ENCODE results near the gene DNAJC4. TPM values are rescaled to one million over a fixed set of nuclear protein-coding genes. Genes with fewer than 3 reads are reported as not detected.

The DNAJC4 gene
- total and polyA plus RNA-seq, 2 of the 8 experiments (the other 6 are each of a cell fraction or from before 2014, with no cell fraction given) = 14.6 to 31.0 TPM

DNA sequence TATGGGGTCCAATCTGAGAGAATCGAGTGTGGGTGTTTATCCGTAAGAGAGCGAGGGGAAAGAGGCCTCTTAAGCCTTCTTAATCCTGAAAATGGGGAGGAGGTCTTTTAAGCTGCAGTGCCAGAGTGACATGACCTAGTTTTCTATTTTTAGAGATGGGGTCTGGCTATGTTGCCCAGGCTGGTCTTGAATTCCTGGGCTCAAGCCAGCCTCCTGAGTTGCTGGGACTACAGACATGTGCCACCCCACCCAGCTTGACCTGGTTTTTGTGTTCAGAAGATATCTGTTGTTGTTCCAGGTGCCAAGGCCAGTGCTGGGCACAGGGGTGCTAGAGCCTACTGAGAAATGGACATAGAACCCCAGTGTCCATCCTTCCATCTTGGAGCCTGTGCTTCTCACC is 52.7 kb downstream of the DNAJC4 start:
- Histone ChIP-seq H3K4me1 (replicated peaks in 1 of 4; ENCODE audit: control insufficient read depth in 3 of 4, insufficient read depth in 4 of 4, low read length in 3 of 4) (peaks cover 0 to 8% (median 4%) of the 10 kb centered on the region in 4 experiments; a peak in 4 of 7 replicates), H3K27ac (ENCODE audit: low read depth, low read length) (no peak overlapping the region), H2BK12ac (ENCODE audit: low read depth, low read length) (no peak overlapping the region), H4K5ac (ENCODE audit: insufficient read length, low read depth, low read length) (no peak overlapping the region), H2AK5ac (ENCODE audit: low read depth, low read length) (no peak overlapping the region), H3K23ac (ENCODE audit: insufficient read length) (no peak overlapping the region), H4K91ac (replicated peaks; ENCODE audit: insufficient read length, low read length) (peak overlapping the region; percentile 60), H3K36me3 (ENCODE audit: control insufficient read depth in 2 of 4, insufficient read depth in 4 of 4, low read length in 3 of 4) (no peaks in the 10 kb centered on the region; a peak in 1 of 8 replicates), H3K27me3 (replicated peaks in 1 of 4; ENCODE audit: control insufficient read depth in 3 of 4, extremely low read depth in 1 of 4, insufficient read depth in 3 of 4, low read length in 3 of 4) (peaks cover 0 to 7% (median 0%) of the 10 kb centered on the region in 4 experiments; a peak in 3 of 7 replicates), H2BK120ac (replicated peaks; ENCODE audit: low read depth, low read length) (no peak overlapping the region), H2BK15ac (ENCODE audit: low read length) (no peak overlapping the region), H3K18ac (ENCODE audit: extremely low read depth, low read length) (no peak overlapping the region), H3K9ac (replicated peaks in 1 of 4; ENCODE audit: extremely low read depth in 1 of 4, low read depth in 3 of 4, low read length in 3 of 4) (no peak overlapping the region), H3K4me2 (ENCODE audit: insufficient read depth in 1 of 2, low read depth in 2 of 2, low read length in 2 of 2) (no peak overlapping the region; a peak in 1 of 4 replicates), H2BK20ac (ENCODE audit: low read length) (no peak overlapping the region), H3K14ac (ENCODE audit: insufficient read length) (no peak overlapping the region), H3K23me2 (ENCODE audit: low read depth, low read length) (peaks cover 10% of the 10 kb centered on the region; the same call in 1 of the 2 replicates), H3K4me3 (ENCODE audit: extremely low read depth in 1 of 4, insufficient read depth in 2 of 4, low read depth in 3 of 4, low read length in 4 of 4) (no peak overlapping the region), H4K20me1 (replicated peaks in 1 of 2; ENCODE audit: control insufficient read depth in 1 of 2, insufficient read depth in 2 of 2, low read length in 2 of 2) (peaks cover 0 to 3% of the 10 kb centered on the region in 2 experiments), H3K9me3 (ENCODE audit: insufficient read depth in 2 of 2, low read depth in 1 of 2, low read length in 1 of 2) (no peaks in the 10 kb centered on the region), H3K4ac (replicated peaks; ENCODE audit: insufficient read length, low read depth, low read length) (no peak overlapping the region), H2BK5ac (ENCODE audit: low read depth, low read length) (0 out of 2 replicates have a peak overlapping the region, but pooled peaks have one; percentile 60), H3K56ac (replicated peaks; ENCODE audit: insufficient read length, low read depth, low read length) (no peak overlapping the region), H3K79me2 (ENCODE audit: control insufficient read depth in 1 of 2, insufficient read depth in 2 of 2, low read length in 2 of 2) (no peaks in the 10 kb centered on the region), H4K8ac (ENCODE audit: extremely low read depth, insufficient read depth, low read length) (no peak overlapping the region), H2AFZ (ENCODE audit: low read length) (no peak overlapping the region), H3K79me1 (ENCODE audit: low read depth, low read length) (no peaks in the 10 kb centered on the region; the same call in 1 of the 2 replicates)
- POLR2A ChIA-PET (ENCODE audit: partially characterized antibody) = interaction anchor here (1.5 to 9.5 kb wide), 4 partner anchors 9 to 38 kb away, joined by 3 to 79 read pairs (median 28); partner anchors contain the start of genes ESRRA and PPP1R14B
- 93% methylated on average over 3 of the region's 3 CpGs; no CpG with 5 or more reads in 1 of the 2 experiments for WGBS, 2 experiments (ENCODE audit: extremely low coverage in 1 of 2, insufficient coverage in 1 of 2, insufficient read length in 1 of 2, insufficient replicate concordance in 2 of 2, low coverage in 1 of 2, low lambda C conversion rate in 2 of 2, missing lambda C conversion rate in 1 of 2)
- no peak for FAIRE-seq
- TF ChIP-seq, protein P1, sequence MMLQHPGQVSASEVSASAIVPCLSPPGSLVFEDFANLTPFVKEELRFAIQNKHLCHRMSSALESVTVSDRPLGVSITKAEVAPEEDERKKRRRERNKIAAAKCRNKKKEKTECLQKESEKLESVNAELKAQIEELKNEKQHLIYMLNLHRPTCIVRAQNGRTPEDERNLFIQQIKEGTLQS (IDR thresholded peaks at IDR 0.05; ENCODE audit: insufficient read depth, low read depth, low read length) = no peak
- no peak for TF ChIP-seq BACH1 (IDR thresholded peaks at IDR 0.05; ENCODE audit: low read length)
- no peak for TF ChIP-seq YY1 (IDR thresholded peaks at IDR 0.05; ENCODE audit: low read depth, low read length)
- TF ChIP-seq, protein P2, sequence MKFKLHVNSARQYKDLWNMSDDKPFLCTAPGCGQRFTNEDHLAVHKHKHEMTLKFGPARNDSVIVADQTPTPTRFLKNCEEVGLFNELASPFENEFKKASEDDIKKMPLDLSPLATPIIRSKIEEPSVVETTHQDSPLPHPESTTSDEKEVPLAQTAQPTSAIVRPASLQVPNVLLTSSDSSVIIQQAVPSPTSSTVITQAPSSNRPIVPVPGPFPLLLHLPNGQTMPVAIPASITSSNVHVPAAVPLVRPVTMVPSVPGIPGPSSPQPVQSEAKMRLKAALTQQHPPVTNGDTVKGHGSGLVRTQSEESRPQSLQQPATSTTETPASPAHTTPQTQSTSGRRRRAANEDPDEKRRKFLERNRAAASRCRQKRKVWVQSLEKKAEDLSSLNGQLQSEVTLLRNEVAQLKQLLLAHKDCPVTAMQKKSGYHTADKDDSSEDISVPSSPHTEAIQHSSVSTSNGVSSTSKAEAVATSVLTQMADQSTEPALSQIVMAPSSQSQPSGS (IDR thresholded peaks at IDR 0.05; ENCODE audit: low read length) = no peak
- no peak for TF ChIP-seq TBP (IDR thresholded peaks at IDR 0.05; ENCODE audit: low read depth, low read length)
- TF ChIP-seq FOSL1 (IDR thresholded peaks at IDR 0.05; ENCODE audit: insufficient read depth, low read depth, low read length) = no peak
- DNase-seq (ENCODE audit: low read depth in 1 of 2, low spot score in 2 of 2) = no peak
- CTCF ChIA-PET (ENCODE audit: partially characterized antibody) = interaction anchor here (0.6 to 11.4 kb wide), 8 partner anchors 13 to 69 kb away, joined by 3 to 134 read pairs (median 5); partner anchors contain the start of genes CATSPERZ, ESRRA, PRDX5 and TRMT112

All from H1 (cell line).